DMS153 (cell line): ENCODE results near the gene CFAP221.

Source experiments
- DNase-seq: peaks from one replicate; lab custom pipeline; 2025; lab: John Stamatoyannopoulos, UW

Gene CFAP221

GRCh38 chr2:119645173-119645855 is 101.1 kb downstream of the CFAP221 start:
- no peak for DNase-seq

GRCh38 chr2:119646149-119646548 is 101.9 kb downstream of the CFAP221 start:
- no peak for DNase-seq

- DNase-seq = no peak
Observed at GRCh38 chr2:119647440-119648169, 103.4 kb downstream of the CFAP221 start.

- no peak for DNase-seq
Observed at GRCh38 chr2:119649364-119649917, 105.2 kb downstream of the CFAP221 start.

- no peak for DNase-seq
Observed at GRCh38 chr2:119650206-119650605, 106.0 kb downstream of the CFAP221 start.

GRCh38 chr2:119650846-119651370 is 106.7 kb downstream of the CFAP221 start:
- DNase-seq = no peak

GRCh38 chr2:119657466-119658145 is 113.4 kb downstream of the CFAP221 start:
- no peak for DNase-seq

GRCh38 chr2:119659601-119660342 is 115.5 kb downstream of the CFAP221 start:
- peak; percentile 8 for DNase-seq

- DNase-seq = no peak
Observed at GRCh38 chr2:119660343-119660658, 116.1 kb downstream of the CFAP221 start.

GRCh38 chr2:119662297-119662696 is 118.0 kb downstream of the CFAP221 start:
- DNase-seq = no peak

GRCh38 chr2:119668546-119668945 is 124.3 kb downstream of the CFAP221 start:
- no peak for DNase-seq

GRCh38 chr2:119671016-119671415 is 126.8 kb downstream of the CFAP221 start:
- no peak for DNase-seq

- DNase-seq = no peak
Observed at GRCh38 chr2:119671752-119672151, 127.5 kb downstream of the CFAP221 start.

GRCh38 chr2:119672161-119672862 is 128.1 kb downstream of the CFAP221 start:
- no peak for DNase-seq

- DNase-seq = no peak
Observed at GRCh38 chr2:119673796-119674195, 129.5 kb downstream of the CFAP221 start.

GRCh38 chr2:119674711-119675500 is 130.7 kb downstream of the CFAP221 start:
- DNase-seq = no peak

- DNase-seq = peak; percentile 77
Observed at GRCh38 chr2:119678021-119678656, 133.9 kb downstream of the CFAP221 start.

GRCh38 chr2:119679526-119679837 is 135.2 kb downstream of the CFAP221 start:
- no peak for DNase-seq

- no peak for DNase-seq
Observed at GRCh38 chr2:119679846-119680245, 135.6 kb downstream of the CFAP221 start.
